SJSA1 (cell line): ENCODE measurements around the gene GPATCH3. TPM values are rescaled to one million over a fixed set of nuclear protein-coding genes. Genes with fewer than 3 reads are reported as not detected.
A peak's percentile ranks its signal among the peaks of the same experiment; 100 is the strongest.
"Not testable (repeated sequence)": the region's sequence is repeated elsewhere in the genome, so short reads cannot be mapped to it uniquely, and the experiment has no call there.

Experiments used
- DNase-seq, 2 experiments: peaks; one replicate each; pipeline ENCODE4 v3.0.0-alpha.2; 2015 to 2020; ENCODE audit warnings: low spot score in 2 of 2, low read depth in 1 of 2
- H3K27ac ChIP-seq: fragments of 250-450 bp; sonication (Bioruptor Pico); 2 replicates; pipeline ENCODE4 v1.5.1; 2020; ENCODE audit warnings: mild to moderate bottlenecking, moderate library complexity
- H3K27me3 ChIP-seq: fragments of 250-450 bp; sonication (Bioruptor Pico); replicated peaks from 2 replicates; pipeline ENCODE4 v1.5.1; 2020; ENCODE audit warnings: mild to moderate bottlenecking, moderate library complexity
- H3K36me3 ChIP-seq: fragments of 250-450 bp; sonication (Bioruptor Pico); 2 replicates; pipeline ENCODE4 v1.5.1; 2020; ENCODE audit warnings: mild to moderate bottlenecking
- H3K4me1 ChIP-seq: fragments of 250-450 bp; sonication (Bioruptor Pico); replicated peaks from 2 replicates; pipeline ENCODE4 v1.6.1; 2021; ENCODE audit warnings: mild to moderate bottlenecking
- H3K4me3 ChIP-seq: fragments of 250-450 bp; sonication (Bioruptor Pico); 2 replicates; pipeline ENCODE4 v1.5.1; 2020; ENCODE audit warnings: mild to moderate bottlenecking
- H3K9me3 ChIP-seq: fragments of 250-450 bp; sonication (Bioruptor Pico); replicated peaks from 2 replicates; pipeline ENCODE4 v1.5.1; 2020; ENCODE audit warnings: mild to moderate bottlenecking
- total RNA-seq: library from RNA; depleted of rRNA; stranded (reverse); fragments of >200 nt; shearing (Covaris generic); gene quantifications from 2 replicates; pipeline ENCODE4 v1.2.3, GENCODE V29; 2014

The GPATCH3 gene
- total RNA-seq, 1 experiment from 2014 or later = 7.8 TPM

GRCh38 chr1:26873097-26873496 is 27.2 kb downstream of the GPATCH3 start:
- not testable (repeated sequence) for H3K27ac ChIP-seq, H3K4me3 ChIP-seq, H3K4me1 ChIP-seq, H3K9me3 ChIP-seq, DNase-seq, H3K27me3 ChIP-seq
- H3K36me3 ChIP-seq = peaks cover 23% of the 10 kb centered on the region

DNA sequence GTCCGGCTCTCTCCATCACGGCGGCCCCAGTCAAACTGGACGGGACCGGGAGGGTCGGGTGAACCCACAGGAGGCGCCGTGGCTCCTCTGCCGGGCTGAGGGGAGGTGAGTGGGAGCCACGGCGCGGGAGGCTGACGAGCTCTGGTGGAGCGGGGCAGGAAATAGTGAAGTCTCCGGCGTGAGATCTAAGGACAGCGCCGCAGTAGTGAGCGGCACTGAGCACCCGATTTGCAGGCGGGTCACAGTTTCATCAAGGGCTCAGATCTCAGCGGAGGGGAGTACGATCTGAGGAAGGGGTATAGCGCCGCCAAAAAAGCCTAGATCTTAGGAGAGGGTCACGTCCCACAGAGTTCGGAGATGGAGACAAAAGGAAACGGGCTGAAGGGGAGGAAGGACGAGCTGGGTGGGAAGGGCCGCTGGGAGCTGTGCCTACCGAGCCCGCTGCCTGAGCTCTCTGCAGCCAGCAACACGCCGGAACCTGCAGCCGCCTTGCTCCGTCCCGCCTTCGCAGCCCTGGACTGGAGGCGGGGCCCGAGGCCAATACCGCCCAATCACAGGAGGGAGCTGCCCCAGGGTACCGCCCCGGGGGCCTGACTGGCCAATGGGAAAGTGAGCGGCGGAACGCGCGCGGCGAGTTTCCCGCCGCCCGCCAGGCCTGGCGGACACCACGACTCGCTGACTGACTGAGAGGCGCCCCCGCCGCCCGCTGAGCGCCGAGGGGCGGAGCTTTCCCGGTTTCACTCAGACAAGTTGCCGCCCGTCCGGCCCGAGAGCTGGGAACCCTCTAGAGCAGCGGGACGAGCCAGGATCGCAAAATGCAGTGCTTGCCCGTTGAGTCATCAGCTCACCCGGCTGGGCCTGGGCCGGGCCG is 35.4 kb downstream of the GPATCH3 start:
- H3K27me3 ChIP-seq = no peaks in the 10 kb centered on the region
- no peaks in the 10 kb centered on the region for H3K9me3 ChIP-seq
- peak; percentile 98 to 99 for DNase-seq
- H3K4me1 ChIP-seq = peaks cover 16% of the 10 kb centered on the region
- peak overlapping the region; percentile 91 for H3K27ac ChIP-seq
- peak overlapping the region; percentile 46 for H3K4me3 ChIP-seq
- H3K36me3 ChIP-seq = no peaks in the 10 kb centered on the region

DNA sequence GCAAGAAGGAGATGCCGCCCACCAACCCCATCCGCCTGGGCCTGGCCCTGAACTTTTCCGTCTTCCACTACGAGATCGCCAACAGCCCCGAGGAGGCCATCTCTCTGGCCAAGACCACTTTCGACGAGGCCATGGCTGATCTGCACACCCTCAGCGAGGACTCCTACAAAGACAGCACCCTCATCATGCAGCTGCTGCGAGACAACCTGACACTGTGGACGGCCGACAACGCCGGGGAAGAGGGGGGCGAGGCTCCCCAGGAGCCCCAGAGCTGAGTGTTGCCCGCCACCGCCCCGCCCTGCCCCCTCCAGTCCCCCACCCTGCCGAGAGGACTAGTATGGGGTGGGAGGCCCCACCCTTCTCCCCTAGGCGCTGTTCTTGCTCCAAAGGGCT is 36.6 kb downstream of the GPATCH3 start:
- no peak overlapping the region for H3K27ac ChIP-seq
- no peaks in the 10 kb centered on the region for H3K9me3 ChIP-seq

GRCh38 chr1:26862781-26863684 is 37.2 kb downstream of the GPATCH3 start, which contains the start of gene SFN:
TSS of gene SFN (plus strand) at chr1:26863149. CDS start at chr1:26863213, 64 bp downstream.
- Histone ChIP-seq H3K9me3 (no peaks in the 10 kb centered on the region), H3K27ac (no peak within 1 kb of the TSS), H3K27me3 (no peaks in the 10 kb centered on the region), H3K4me3 (no peak within 1 kb of the TSS), H3K4me1 (peaks cover 16% of the 10 kb centered on the region), H3K36me3 (no peaks in the 10 kb centered on the region)
- DNase-seq = peak in 1 of 2 experiments; percentile 10

More for the DNA sequence above, 36.6 kb downstream of the GPATCH3 start:
- H3K36me3 ChIP-seq = no peaks in the 10 kb centered on the region
- H3K4me1 ChIP-seq = peaks cover 16% of the 10 kb centered on the region
- no peak for DNase-seq
- no peaks in the 10 kb centered on the region for H3K27me3 ChIP-seq
- no peak overlapping the region for H3K4me3 ChIP-seq

- Histone ChIP-seq H3K4me3 (no peak overlapping the region), H3K4me1 (peaks cover 16% of the 10 kb centered on the region), H3K36me3 (no peaks in the 10 kb centered on the region), H3K27ac (no peak overlapping the region), H3K9me3 (no peaks in the 10 kb centered on the region), H3K27me3 (no peaks in the 10 kb centered on the region)
- no peak for DNase-seq
Measured at GRCh38 chr1:26861889-26862378, 38.3 kb downstream of the GPATCH3 start.

DNA sequence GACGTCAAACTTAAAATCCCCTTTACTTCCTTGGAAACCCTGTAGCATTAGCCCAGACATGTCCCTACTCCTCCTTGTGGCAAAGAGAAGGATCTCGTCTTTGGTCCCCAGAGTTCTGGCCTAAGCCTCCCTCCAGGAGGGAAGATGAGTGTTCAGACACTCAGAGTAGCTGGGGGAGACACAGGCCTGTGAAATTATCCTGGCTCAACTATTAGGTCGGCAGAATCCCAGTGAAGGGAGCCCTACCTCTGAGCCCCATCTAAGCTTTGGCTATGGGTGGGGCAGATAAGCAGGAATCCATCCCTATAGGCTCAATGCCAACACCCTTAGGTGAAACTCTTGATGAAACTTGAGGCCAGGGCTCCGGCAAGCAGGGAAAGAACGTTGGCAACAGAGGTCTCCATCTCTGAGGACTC is 39.0 kb downstream of the GPATCH3 start:
- no peak for DNase-seq
- Histone ChIP-seq H3K27ac (no peak overlapping the region), H3K4me1 (peaks cover 16% of the 10 kb centered on the region), H3K4me3 (no peak overlapping the region), H3K36me3 (no peaks in the 10 kb centered on the region; the same call in 1 of the 2 replicates), H3K9me3 (no peaks in the 10 kb centered on the region), H3K27me3 (no peaks in the 10 kb centered on the region)

DNA sequence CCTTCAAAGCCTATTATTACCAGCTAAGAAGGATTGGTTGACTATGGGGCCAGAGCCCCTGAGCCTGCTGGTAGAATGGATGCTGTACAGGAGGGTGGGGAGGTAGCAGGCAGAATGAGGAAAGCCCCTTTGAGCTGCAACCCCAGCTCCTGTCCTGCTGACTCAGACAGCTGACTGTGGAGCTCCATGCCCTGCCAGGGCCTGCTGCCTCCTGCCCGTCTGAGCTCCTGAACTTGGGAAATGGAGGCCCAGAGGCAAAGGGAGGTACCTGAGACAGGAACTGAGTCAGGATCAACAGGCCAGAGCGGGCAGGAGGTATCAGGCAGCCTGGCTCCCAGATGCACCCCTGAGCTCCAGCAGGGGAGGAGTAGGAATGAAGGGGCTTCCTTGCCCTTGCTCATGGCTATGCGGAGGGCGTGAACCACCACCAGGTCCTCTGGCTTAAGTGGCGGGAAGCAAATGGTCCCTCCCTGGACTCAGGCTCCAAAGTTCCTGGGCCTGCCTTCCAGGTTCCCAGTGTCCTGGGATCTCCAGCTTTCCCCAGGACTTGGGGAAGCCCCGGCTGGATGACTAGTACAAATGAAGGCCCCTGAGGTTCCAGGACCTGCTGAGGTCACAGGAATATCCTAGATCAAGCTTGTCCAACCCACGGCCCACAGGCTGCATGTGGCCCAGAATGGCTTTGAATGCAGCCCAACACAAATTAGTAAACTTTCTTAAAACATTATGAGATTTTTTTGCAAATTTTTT is 41.2 kb downstream of the GPATCH3 start:
- Histone ChIP-seq H3K27me3 (no peaks in the 10 kb centered on the region), H3K36me3 (peaks cover 7% of the 10 kb centered on the region), H3K27ac (no peak overlapping the region), H3K9me3 (no peaks in the 10 kb centered on the region), H3K4me1 (peaks cover 2% of the 10 kb centered on the region), H3K4me3 (no peak overlapping the region)
- DNase-seq = no peak

DNA sequence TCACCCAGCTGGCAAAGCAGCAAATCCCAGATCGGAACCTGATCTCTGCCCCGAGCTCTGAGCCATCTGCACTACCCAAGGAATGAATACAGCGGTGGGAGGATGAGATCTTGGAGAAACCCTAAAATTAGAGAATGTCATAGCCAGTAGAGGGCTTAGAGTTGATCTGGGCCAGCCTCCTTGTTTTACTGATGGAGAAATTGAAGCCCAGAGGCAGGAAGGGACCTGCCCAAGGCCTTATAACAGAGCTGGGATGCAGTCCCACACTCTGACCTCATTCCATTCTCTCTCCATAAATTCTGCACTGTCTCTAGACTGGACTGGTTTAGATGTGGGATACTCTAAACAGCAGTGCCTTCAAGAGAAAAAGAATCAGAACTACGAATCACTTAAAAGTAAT is 42.1 kb downstream of the GPATCH3 start:
- Histone ChIP-seq H3K27ac (no peak overlapping the region), H3K4me1 (no peaks in the 10 kb centered on the region), H3K4me3 (no peak overlapping the region), H3K27me3 (no peaks in the 10 kb centered on the region), H3K36me3 (peaks cover 16% of the 10 kb centered on the region), H3K9me3 (no peaks in the 10 kb centered on the region)
- no peak for DNase-seq

DNA sequence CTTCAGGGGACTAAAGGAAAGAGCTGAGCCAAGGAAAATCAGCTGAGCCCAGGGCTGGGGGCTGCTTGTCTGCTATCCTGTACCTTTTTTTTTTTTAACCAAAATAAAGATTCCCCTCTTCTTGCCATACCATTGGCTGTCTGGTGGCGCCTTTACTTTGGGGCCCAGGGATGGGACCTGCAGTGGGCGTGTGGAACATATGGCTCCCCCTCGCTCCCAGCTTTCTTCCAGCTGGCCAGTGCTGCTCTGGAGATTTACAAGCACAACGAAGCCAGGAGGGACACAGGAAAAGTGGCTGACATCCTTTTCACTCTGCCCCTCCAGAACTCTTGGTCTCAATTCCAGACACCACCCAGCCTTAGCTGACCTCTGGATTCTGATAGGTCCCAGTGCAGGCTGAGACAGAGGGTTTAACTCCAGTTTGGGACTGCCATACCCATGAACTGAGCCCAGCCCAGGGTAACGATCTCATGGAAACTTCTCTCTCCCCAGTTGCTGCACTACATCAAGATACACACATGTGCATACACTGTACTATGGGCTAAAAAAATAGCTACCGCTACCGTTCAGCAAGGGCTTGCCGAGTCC is 42.7 kb downstream of the GPATCH3 start:
- Histone ChIP-seq H3K27ac (no peak overlapping the region), H3K4me3 (no peak overlapping the region), H3K27me3 (no peaks in the 10 kb centered on the region), H3K4me1 (no peaks in the 10 kb centered on the region), H3K36me3 (peaks cover 20% of the 10 kb centered on the region), H3K9me3 (no peaks in the 10 kb centered on the region)
- DNase-seq = no peak

- H3K9me3 ChIP-seq = no peaks in the 10 kb centered on the region
- no peak overlapping the region for H3K4me3 ChIP-seq
- H3K36me3 ChIP-seq = peaks cover 27% of the 10 kb centered on the region
- DNase-seq = no peak
- no peaks in the 10 kb centered on the region for H3K27me3 ChIP-seq
- no peak overlapping the region for H3K27ac ChIP-seq
- H3K4me1 ChIP-seq = no peaks in the 10 kb centered on the region
Measured at GRCh38 chr1:26856604-26857469, 43.4 kb downstream of the GPATCH3 start.

DNA sequence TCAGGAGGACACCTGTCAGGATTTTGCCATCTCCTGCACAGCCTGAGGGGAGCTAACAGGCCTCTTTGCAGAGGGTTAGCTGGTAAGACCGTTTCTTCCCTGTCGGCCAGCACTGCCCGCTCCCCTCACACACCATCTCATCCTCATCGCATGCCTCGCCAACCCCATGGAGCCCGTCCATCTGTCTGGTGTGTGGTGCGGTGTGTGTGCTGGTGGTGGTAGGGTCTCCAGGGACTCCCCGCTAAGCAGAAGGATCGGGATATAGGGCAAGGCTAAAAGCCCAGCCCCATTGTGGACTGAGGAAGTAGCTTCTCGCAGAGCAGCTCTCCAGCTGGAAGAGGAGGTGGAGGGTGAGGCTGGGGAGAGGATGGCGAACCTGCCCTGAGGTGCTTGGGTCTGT is 44.1 kb downstream of the GPATCH3 start:
- no peaks in the 10 kb centered on the region for H3K27me3 ChIP-seq
- no peak overlapping the region for H3K4me3 ChIP-seq
- no peak for DNase-seq
- H3K4me1 ChIP-seq = no peaks in the 10 kb centered on the region
- H3K36me3 ChIP-seq = peaks cover 34% of the 10 kb centered on the region
- H3K27ac ChIP-seq = no peak overlapping the region
- H3K9me3 ChIP-seq = no peaks in the 10 kb centered on the region

DNA sequence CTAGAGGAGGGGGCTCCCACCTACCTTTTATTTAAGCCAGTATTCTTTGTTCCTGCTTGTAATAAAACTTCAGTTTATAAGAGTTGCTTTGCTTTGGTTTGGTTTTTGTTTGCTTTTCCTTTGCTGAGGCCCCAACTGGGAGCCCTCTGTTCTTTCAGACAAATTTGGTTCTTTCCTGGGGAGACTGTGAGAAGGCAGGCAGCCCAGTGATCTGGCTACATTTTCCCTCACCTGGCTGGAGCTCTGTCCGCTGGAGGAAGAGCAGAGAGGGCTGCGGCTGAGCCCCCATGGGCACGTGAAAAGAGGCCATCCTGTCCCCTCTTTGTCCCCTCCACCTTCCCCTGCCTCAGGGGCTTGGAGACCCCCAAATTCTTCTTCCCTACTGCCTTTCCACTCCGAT is 44.6 kb downstream of the GPATCH3 start:
- no peak overlapping the region for H3K4me3 ChIP-seq
- H3K9me3 ChIP-seq = no peaks in the 10 kb centered on the region
- H3K27ac ChIP-seq = no peak overlapping the region
- no peaks in the 10 kb centered on the region for H3K4me1 ChIP-seq
- DNase-seq = no peak
- peaks cover 39% of the 10 kb centered on the region for H3K36me3 ChIP-seq
- no peaks in the 10 kb centered on the region for H3K27me3 ChIP-seq
